NCI-H128 (cell line): Measurements from ENCODE around the gene ABCB1.
"Not testable (repeated sequence)": the region's sequence is repeated elsewhere in the genome, so short reads cannot be mapped to it uniquely, and the experiment has no call there.

ENCODE experiments used
- DNase-seq: peaks from one replicate; lab custom pipeline; 2025; ENCODE audit not compliant: unreplicated experiment; lab: John Stamatoyannopoulos, UW

Gene ABCB1

GRCh38 chr7:87580636-87581035 lies 20.0 kb downstream of the ABCB1 start:
- DNase-seq = no peak

DNA sequence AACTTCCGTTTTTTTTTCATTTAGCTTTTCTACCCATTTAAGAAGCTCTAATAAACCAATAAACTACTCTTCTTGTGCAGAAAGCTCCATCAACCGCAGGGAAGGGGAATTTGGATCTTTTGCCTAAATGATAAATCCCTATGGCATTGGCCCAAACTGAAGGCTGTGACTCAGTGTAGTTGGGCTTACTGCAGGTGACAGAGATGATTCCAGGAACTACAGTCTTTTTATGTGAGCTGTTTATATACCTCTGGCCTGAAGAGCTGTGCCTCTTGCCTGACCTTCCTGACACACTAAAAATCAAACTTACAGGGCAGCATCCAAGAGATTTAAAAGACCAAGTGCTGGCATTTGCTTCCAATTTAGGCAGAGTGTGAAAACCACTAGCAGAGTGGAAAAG lies 25.2 kb downstream of the ABCB1 start:
- DNase-seq = no peak

- DNase-seq = no peak
Observed at GRCh38 chr7:87574630-87575029, 26.1 kb downstream of the ABCB1 start.

GRCh38 chr7:87572513-87572912 lies 28.2 kb downstream of the ABCB1 start:
- DNase-seq = not testable (repeated sequence)

GRCh38 chr7:87570178-87570577 lies 30.5 kb downstream of the ABCB1 start:
- no peak for DNase-seq

- DNase-seq = no peak
Observed at GRCh38 chr7:87567052-87567451, 33.6 kb downstream of the ABCB1 start.

- no peak for DNase-seq
Observed at GRCh38 chr7:87566311-87566900, 34.3 kb downstream of the ABCB1 start.

DNA sequence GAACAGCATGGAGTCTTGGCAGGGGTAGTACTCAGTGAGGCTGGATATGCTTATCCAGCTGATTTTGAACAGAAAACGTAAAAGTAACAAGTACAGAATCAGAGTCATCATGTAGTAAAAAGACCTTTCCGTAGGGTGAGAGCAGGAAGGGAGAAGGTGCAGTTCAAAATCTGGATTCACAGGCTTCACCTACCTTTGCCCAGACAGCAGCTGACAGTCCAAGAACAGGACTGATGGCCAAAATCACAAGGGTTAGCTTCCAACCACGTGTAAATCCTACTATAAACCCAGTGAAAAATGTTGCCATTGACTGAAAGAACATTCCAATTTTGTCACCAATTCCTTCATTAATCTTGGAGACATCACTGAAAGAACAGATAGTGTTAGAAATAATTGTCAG lies 34.8 kb downstream of the ABCB1 start:
- no peak for DNase-seq

DNA sequence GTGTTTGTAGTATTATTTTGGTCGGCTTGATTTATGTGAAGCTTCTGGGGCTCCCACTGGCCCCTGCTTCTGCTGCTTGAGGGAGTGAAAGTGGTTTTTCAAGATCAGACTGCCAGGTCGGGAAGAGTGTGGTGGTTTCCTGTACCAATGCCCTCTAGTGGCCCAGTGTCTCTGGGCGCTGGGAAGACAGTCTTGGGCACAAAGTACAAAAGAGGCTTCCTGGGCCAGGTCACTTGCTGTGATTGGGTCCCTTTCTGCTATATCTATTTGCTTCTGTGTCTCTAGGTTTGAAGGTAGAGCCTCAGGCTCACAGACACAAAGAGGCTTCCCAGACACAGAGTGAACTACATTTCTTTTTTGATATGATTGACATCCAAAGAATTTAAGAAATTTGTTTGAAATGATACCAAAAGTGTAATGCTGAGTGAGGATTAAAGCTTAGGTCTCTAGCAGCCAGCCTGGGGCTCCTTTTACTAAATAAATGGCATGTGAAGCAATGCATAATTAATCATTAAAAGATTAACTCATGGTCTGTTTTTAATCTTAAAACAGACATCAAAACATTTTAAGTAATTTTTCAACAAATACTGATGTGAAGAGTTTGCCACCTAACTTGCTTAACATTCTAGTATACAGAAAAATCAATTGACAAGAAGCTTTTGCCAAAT lies 36.3 kb downstream of the ABCB1 start:
- no peak for DNase-seq

GRCh38 chr7:87561702-87562101 lies 39.0 kb downstream of the ABCB1 start:
- DNase-seq = no peak

- DNase-seq = no peak
Observed at GRCh38 chr7:87561102-87561501, 39.6 kb downstream of the ABCB1 start.

DNA sequence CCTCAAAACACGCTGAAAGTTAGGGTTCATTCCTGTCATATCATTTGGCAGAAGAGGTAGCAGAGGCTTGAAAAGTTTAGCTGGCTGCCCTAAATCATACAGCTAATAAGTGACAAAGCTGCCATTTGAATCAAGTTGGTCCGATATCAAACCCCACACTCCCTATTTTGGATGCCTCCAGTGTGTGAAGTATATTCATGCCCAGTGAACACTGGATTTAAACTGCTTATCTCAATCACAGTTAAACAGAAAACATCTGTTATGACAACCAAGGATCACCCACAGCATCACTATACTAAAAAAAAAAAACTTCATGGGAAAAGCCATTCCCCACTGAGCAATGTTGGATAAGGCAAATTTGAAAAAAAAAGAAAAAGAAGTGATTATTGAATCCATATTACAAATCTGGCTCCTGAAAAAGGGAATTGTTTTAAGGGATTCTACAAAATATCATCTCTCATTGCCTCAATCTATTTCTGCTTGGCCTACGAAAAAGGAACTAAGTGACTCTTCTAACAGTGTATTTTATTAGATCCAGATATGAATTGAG lies 48.3 kb downstream of the ABCB1 start:
- no peak for DNase-seq

DNA sequence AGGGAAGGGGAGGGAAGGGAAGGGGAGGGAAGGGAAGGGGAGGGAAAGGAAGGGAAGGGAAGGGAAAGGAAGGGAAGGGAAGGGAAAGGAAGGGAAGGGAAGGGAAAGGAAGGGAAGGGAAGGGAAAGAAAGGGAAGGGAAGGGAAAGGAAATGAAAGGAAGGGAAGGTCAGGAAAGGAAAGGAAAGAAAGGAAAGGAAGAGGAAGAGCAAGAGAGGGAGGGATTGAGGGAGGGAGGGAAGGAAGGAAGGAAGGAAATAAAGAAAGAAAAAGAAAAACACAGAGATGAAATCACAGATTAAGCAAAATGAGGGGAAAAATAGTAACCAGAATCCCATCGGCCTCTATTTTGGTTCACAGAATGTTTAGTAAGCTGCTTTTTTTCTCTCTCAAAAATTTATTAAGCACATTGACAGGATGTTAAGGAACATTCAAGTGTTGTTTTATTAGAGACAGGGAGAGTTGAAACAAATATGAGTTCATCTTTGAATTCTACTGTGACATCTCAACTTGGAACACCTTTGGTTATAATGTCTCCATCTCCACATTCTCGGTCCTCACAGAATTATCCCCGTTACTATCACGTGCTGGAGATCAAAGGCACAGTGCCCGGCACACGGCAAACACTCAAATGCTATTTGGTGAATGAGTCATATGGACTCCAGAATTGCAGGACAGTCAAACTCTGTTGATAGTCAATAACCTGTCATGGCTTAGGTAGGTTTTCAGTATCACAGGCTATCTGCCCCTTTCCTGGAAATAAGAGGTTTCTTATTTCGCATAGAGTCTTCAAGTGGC lies 52.4 kb downstream of the ABCB1 start:
- DNase-seq = no peak

DNA sequence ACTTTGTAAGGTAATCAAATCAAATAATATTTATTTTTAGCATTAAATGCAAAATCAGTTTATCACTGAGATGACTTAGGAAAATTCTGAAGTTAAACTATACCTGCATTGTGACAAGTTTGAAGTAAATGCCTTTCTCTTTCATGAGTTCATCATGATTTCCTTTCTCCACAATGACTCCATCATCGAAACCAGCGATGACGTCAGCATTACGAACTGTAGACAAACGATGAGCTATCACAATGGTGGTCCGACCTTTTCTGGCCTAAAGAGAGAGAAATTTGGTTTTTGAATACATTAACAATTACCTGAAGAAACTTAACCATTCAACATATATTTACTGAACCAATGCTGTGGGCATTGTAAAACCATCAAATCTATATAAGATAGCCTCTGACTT lies 54.9 kb downstream of the ABCB1 start:
- DNase-seq = no peak

DNA sequence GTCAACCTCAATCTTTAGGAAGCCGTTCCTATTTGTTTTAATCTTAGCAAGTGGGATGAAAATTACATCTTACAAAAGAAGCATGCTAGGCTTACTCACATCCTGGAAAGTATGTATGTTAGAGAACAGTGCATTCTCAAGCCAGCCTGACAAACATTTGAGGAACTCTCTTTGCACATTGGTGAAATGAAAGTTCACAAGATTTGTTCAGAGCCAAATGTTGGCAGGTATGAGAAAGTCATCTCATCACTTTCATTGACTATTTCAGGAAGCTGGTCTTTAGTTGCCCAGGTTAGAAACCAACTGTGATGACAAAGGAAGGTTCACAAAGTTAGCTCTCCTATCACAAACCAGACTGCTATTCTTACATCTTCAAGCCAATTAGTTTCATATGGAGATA lies 57.1 kb downstream of the ABCB1 start:
- no peak for DNase-seq

- DNase-seq = no peak
Observed at GRCh38 chr7:87541648-87542047, 59.0 kb downstream of the ABCB1 start.

DNA sequence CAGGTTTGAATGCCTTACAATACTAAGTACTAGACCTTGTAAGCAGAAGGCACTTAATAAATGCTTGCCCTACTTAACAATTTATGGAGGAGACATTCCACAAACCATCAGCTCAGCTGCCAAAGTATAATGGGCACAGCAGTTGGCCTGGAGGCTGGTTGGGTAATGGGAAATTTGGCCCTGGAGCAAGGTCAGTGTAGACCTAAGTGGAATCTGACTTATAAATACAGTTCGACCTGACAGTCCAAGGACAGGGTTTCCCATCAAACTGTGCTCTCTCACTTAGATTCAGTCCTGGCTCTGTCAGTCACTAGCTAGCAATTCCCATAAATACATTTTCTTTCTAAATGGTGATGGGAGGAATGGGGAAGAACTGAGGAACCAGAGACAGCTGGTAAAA lies 62.6 kb downstream of the ABCB1 start:
- no peak for DNase-seq

DNA sequence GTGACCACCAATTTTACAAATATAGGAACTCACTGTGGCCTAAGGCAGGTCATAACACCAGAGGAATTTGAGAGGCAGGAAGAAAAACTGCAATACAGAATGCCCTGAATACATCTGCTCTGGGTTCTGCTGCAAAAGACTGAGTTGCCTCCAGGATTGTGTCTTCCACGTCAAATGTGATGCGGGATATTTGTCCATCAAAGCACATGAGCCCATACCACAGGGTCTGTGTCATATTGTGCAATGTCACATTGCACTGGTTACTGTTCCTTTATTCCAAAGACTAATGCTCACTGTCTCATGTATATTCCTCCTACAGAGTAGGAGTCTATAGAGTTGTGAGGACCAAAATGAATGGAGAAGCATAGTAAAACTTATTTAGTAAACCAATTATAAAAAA lies 66.6 kb downstream of the ABCB1 start:
- DNase-seq = no peak

- no peak for DNase-seq
Observed at GRCh38 chr7:87530126-87530525, 70.6 kb downstream of the ABCB1 start.

GRCh38 chr7:87528730-87529129 lies 72.0 kb downstream of the ABCB1 start:
- DNase-seq = no peak

DNA sequence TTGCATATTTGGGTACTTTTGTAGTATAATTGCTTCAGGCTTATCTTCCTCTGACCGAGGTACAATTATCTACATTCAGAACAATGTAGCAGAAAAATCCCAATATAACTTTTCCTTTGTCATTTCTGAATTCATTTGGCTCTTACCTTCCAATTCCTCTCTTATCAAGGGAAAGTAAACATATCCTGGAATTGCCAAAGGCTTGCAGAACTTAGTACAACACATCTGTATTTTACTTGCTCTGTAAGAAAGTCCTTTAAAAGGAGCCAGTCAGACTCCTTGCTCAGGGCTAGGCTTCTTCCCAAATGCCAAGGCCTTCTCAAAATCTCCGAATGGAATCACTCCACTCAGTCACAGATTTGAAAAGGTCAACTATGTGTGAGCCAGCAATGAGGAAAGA lies 81.9 kb downstream of the ABCB1 start:
- DNase-seq = no peak

GRCh38 chr7:87517891-87518290 lies 82.8 kb downstream of the ABCB1 start:
- DNase-seq = no peak
